Measurements from ENCODE around the gene MSI2. TPM values are rescaled to one million over a fixed set of nuclear protein-coding genes. Genes with fewer than 3 reads are reported as not detected.

The MSI2 gene
- total and polyA plus RNA-seq, 2 experiments from 2014 or later = 18.9 to 41.8 TPM

GRCh38 chr17:57485566-57485865 lies 229.2 kb downstream of the MSI2 start:
- no peak for TF ChIP-seq EZH2phosphoT487 (IDR thresholded peaks at IDR 0.05; ENCODE audit: unreplicated experiment)
- TF ChIP-seq STAT1 (IDR thresholded peaks at IDR 0.05; ENCODE audit: unreplicated experiment) = no peak
- TF ChIP-seq ZNF114 (CRISPR knock-in tag; IDR thresholded peaks at IDR 0.05) = no peak
- no peak for TF ChIP-seq ZNF331 (CRISPR knock-in tag; IDR thresholded peaks at IDR 0.05; ENCODE audit: low read depth)
- TF ChIP-seq NANOG (IDR thresholded peaks at IDR 0.05; ENCODE audit: borderline replicate concordance) = no peak
- Mint-ChIP-seq H3K36me3 (ENCODE audit: low read depth) (no peaks in the 10 kb centered on the region), H3K9me3 (no peaks in the 10 kb centered on the region; the same call in 2 of the 3 replicates), H3K27ac (no peak overlapping the region), H3K4me3 (no peak overlapping the region), H3K4me1 (peaks cover 37% of the 10 kb centered on the region), H3K27me3 (ENCODE audit: insufficient read depth, low read depth, poor library complexity) (peaks cover 4% of the 10 kb centered on the region)
- peaks cover 7% of the 10 kb centered on the region; the same call in 1 of the 2 replicates for H4K20me1 ChIP-seq (replicated peaks; ENCODE audit: insufficient read depth)
- H3K27me3 ChIP-seq (ENCODE audit: insufficient read depth) = no peaks in the 10 kb centered on the region
- no peak for DNase-seq (ENCODE audit: low spot score)
- H2AFZ ChIP-seq = no peak overlapping the region
- H3K79me2 ChIP-seq (replicated peaks; ENCODE audit: insufficient read depth) = no peaks in the 10 kb centered on the region; the same call in none of the 2 replicates
- no peak overlapping the region for H3K27ac ChIP-seq (ENCODE audit: low read depth)
- H3K4me1 ChIP-seq (ENCODE audit: insufficient read depth) = peaks cover 7% of the 10 kb centered on the region; the same call in 1 of the 2 replicates
- no peaks in the 10 kb centered on the region for H3F3A ChIP-seq (replicated peaks; ENCODE audit: low read depth)
- H3K4me2 ChIP-seq = no peak overlapping the region
- H3K9me2 ChIP-seq (ENCODE audit: insufficient read depth) = no peaks in the 10 kb centered on the region
- no peaks in the 10 kb centered on the region for H3K36me3 ChIP-seq (ENCODE audit: insufficient read depth)
- H3K4me3 ChIP-seq = no peak overlapping the region
- no peak for ATAC-seq

GRCh38 chr17:57485916-57486881 lies 229.9 kb downstream of the MSI2 start:
- Mint-ChIP-seq H3K27me3 (ENCODE audit: insufficient read depth, low read depth, poor library complexity) (peaks cover 4% of the 10 kb centered on the region), H3K27ac (no peak overlapping the region), H3K4me3 (no peak overlapping the region), H3K4me1 (peaks cover 41% of the 10 kb centered on the region), H3K9me3 (no peaks in the 10 kb centered on the region; the same call in 2 of the 3 replicates), H3K36me3 (ENCODE audit: low read depth) (no peaks in the 10 kb centered on the region)
- H3K36me3 ChIP-seq (ENCODE audit: insufficient read depth) = no peaks in the 10 kb centered on the region
- DNase-seq (ENCODE audit: low spot score) = no peak
- H3K9me2 ChIP-seq (ENCODE audit: insufficient read depth) = no peaks in the 10 kb centered on the region
- no peak overlapping the region for H3K27ac ChIP-seq (ENCODE audit: low read depth)
- no peak overlapping the region for H3K4me3 ChIP-seq
- 0 out of 2 replicates have a peak, but pooled peaks cover 4% of the 10 kb centered on the region for H4K20me1 ChIP-seq (replicated peaks; ENCODE audit: insufficient read depth)
- no peak overlapping the region for H3K4me2 ChIP-seq
- no peaks in the 10 kb centered on the region for H3F3A ChIP-seq (replicated peaks; ENCODE audit: low read depth)
- no peaks in the 10 kb centered on the region; the same call in none of the 2 replicates for H3K79me2 ChIP-seq (replicated peaks; ENCODE audit: insufficient read depth)
- peaks cover 7% of the 10 kb centered on the region; the same call in 1 of the 2 replicates for H3K4me1 ChIP-seq (ENCODE audit: insufficient read depth)
- H3K27me3 ChIP-seq (ENCODE audit: insufficient read depth) = no peaks in the 10 kb centered on the region
- ATAC-seq = no peak
- no peak overlapping the region for H2AFZ ChIP-seq
- TF ChIP-seq REST (IDR thresholded peaks at IDR 0.05; ENCODE audit: unreplicated experiment) (no peak), STAT1 (IDR thresholded peaks at IDR 0.05; ENCODE audit: unreplicated experiment) (no peak), ETS1 (IDR thresholded peaks at IDR 0.05) (no peak), ZNF462 (CRISPR knock-in tag; IDR thresholded peaks at IDR 0.05) (no peak), EZH2 (IDR thresholded peaks at IDR 0.05; ENCODE audit: low read depth, unreplicated experiment) (no peak)

Data from GM23338 (cell line).